EH (cell line): Measurements from ENCODE around the gene BUB1.
A peak's percentile ranks its signal among the peaks of the same experiment; 100 is the strongest.
"Not testable (repeated sequence)": the region's sequence is repeated elsewhere in the genome, so short reads cannot be mapped to it uniquely, and the experiment has no call there.

Experiments used
- DNase-seq: peaks from one replicate; pipeline ENCODE4 v3.0.0-alpha.2; 2015; ENCODE audit warnings: low read depth

The BUB1 gene

DNA sequence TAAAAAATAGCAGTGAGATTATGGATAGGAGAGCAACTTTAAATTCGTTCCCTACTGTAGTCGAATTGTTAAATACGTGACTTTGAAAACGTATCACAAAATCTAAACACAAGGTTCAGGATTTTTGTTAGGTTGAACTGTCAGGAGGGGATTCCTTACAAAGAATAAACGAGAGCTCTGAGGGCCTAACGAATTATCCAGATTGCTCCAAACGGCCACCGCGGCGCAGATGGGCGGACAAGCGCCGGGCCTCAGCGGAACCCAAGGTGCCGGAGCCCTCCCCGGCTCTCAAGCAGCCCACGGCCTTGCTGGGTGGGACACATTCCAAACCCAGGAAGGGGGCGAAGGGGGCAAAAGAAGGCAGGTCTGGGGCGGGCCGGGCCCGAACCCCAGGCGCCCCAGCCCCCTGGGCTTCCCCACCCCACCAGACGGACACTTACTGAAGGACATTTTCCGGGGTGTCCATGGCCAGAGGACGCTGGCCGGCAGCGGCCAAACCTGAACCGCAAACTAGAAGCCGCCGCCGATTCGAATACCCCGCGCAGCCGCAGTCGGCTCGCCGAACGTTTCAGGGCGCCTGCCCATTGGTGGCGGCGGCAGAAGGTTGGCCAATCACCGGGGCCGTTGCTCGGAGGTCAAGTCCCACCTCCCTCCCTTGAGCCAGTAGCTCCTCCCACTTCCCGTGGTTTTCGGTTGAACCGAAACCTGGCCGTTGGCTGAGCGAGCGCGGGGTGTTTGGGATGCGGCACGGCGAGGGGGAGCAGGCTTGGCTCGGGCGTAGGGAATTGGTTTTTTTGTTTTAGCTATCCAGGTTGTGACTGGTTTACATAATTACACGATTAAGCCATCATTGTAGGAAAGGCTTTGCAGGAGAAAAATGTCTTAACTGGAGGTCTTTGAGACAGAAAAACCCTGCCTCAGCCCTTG is at the start of gene BUB1:
TSS of gene BUB1 (minus strand) at position 534 of the 927 bp plus-strand sequence. CDS start at position 466, 68 bp downstream.
- peak; percentile 97 for DNase-seq

- no peak for DNase-seq
Observed at GRCh38 chr2:110726285-110726684, 48.4 kb upstream of the BUB1 start.

- no peak for DNase-seq
Observed at GRCh38 chr2:110725859-110726258, 48.0 kb upstream of the BUB1 start.

DNA sequence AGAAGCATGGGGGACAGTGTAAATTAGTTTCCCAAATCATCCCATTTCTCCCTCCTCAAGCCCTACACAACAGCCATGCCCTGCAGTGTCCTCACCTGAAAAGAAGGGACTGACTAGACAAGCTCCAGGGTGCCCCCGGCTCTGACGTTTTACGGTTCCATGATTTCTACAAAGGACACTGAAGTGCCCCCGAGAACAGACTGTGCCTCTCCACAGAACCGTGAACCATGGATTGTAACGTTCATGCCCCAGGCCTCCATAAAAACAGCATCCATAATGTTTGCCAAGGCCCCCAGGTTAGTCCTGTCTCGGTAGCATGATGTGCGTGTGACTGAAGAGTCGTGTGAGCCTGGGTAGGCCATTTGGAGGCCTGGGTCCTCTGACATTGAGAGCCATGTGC is 47.5 kb upstream of the BUB1 start:
- no peak for DNase-seq

- no peak for DNase-seq
Observed at GRCh38 chr2:110724820-110725219, 47.0 kb upstream of the BUB1 start.

DNA sequence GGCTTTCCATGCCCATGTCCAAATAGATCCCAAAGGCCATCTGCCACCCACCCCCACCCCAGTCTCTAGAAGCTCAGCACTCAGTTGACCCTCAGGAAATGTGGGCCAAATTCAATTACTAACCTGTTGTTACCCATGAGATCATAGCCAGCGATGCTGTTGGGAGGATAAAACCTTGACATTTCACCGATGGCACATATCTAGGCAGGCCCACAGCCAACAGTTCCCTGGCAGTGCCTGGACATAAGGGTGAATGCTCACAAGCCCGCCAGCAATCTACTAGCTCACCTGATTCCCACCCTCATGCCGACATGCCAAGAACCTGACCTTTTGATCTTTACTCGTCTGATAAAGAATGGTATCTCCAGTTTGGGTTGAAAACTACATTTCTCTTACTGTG is 42.7 kb upstream of the BUB1 start:
- no peak for DNase-seq

DNA sequence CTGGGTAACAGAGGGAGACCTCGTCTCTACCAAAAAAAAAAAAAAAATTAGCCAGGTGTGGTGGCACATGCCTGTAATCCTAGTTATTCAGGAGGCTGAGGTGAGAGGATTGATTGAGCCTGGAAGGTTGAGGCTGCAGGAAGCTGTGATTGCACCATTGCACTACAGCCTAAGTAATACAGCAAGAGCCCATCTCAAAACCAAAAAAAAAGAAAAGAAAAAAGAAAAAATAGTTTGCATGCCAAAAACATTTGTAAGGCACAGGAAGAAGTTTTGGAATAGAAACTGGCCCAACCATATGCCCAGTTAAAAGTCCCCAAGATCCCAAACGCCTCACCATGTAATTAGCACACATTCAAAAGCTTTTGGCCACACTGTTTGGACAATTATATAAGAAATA is 41.1 kb upstream of the BUB1 start:
- no peak for DNase-seq

DNA sequence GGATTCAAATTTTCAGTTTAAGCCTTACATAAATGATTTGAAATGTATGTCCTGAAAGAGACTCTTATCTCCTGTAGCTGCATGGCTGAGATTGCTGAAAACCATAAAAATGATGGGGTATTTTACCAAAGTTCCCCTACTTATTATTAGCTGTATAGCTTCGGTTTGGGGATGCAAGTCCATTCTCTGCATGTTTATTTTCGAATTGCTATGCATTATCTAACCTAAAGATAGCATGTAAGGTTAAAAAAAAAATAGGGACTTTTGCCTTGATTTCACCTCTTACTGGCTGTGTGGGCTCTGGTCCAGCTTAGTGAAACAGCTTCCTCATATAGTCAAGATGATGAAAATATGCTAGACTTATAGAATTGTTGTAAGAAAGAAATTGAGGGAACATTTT is 40.5 kb upstream of the BUB1 start:
- DNase-seq, result no peak

DNA sequence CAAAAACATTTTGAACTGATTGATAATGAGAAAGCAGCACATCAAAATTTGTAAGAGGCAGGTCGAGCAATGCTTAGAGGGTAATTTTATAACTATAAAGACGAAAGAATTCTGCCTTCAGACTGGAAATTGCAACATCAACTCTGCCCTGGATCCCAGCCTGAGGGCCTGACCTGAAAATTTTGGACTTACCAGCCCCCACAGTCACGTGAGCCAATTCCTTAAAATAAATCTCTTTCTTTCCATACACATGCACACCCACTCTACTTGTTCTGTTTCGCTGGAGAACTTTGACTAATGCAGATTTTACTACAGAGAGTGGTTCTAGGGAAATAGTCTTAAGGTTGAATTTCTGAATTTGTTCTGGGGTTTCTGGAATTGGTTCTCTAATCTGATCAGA is 39.9 kb upstream of the BUB1 start:
- no peak for DNase-seq

GRCh38 chr2:110716959-110717645 is 39.2 kb upstream of the BUB1 start:
- no peak for DNase-seq

GRCh38 chr2:110714452-110715224 is 36.8 kb upstream of the BUB1 start:
- no peak for DNase-seq

DNA sequence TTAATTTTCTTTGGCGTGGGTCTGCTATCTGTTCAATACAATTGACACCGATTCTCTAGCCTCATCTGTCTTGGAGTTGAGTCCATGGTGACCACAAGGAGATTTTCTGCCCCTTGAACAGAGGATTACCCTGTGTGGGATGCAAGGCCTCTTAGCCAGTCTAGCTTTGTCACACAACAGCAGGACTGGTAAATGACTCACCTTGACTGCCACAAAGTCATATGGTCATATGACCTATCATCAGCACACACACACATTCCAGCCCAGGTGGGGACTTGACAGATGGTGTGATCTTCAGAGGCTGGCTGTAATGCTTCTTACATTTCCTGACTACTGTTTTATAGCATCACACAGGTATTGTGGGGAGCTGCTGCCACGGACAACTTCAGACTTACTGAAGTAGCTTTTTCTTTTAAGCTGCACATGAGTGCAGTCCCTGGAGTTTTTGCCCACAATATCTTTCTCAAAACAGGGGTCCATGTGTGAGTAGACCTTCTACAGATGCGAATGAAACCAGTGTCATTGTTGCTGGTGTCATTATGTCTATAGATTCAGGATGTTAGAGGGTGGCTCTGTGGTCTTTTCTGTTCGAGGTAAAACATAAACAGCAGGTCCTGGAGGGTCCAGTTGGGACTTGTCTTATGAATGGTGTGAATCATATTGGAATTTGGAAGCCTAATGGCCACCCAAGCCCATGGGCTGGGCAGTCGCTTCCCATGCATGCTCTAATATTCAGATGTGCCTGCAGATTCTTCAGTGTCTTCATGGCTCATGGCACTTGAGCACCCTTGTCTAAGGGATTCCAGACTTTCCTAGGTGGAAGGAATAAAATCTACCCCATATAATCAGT is 35.9 kb upstream of the BUB1 start:
- no peak for DNase-seq

DNA sequence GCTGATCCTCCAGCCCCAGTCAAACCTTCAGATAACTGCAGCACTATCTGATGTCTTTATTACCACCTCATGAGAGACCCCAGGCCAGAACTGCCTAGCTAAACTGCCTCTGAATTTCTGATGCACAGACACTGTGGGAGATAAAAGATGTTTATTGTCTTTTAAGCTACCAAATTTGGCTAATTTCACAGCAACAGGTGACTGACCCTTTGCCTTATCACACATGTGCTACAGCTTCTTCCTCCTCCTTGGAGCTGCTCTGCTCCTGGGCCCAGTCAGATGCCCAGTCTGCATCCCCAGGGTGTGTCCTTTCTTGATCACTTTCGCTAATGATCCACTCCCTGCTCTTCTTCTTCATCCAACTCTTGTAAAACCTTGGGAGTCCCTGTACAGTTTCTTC is 34.9 kb upstream of the BUB1 start:
- DNase-seq, result no peak

DNA sequence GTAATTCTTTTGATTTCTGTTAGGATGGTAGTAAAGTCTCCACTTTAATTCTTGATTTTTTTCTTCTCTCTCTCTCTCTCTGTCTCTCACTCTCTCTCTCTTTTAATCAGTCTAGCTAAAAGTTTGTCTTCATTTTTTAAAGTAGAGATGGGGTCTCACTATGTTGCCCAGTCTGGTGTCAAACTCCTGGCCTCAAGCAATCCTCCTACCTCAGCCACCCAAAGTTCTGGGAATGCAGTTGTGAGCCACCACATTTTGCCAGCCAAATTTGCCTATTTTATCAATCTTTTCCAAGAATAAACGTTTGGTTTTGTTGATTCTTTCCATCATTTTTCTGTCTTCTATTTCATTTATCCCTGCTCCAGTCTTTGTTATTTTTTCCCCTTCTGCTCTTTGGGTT is 30.6 kb upstream of the BUB1 start:
- no peak for DNase-seq

DNA sequence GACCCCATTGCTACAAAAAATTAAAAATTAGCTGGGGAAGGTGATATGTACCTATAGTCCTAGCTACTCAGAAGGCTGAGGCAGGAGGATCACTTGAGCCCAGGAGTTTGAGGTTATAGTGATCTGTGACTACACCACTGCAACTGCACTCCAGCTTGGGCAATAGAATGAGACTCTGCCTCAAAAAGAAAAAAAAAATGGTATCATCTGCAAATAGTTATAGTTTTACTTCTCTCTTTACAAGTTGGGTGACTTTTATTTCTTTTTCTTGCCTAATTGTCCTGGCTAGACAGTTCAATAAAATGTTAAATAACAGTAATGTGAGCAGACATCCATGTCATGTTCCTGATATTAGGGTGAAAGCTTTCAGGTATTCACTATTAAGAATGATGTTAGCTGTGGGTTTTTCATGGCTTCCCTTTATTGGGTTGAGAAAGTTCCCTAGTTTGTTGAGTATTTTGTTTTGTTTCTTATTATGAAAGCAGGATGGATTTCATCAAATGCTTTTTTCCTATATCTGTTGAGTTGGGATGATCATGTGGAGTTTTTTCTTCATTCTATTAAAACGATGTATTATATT is 29.6 kb upstream of the BUB1 start:
- no peak for DNase-seq

- DNase-seq, result no peak
Observed at GRCh38 chr2:110702514-110703380, 24.9 kb upstream of the BUB1 start.

DNA sequence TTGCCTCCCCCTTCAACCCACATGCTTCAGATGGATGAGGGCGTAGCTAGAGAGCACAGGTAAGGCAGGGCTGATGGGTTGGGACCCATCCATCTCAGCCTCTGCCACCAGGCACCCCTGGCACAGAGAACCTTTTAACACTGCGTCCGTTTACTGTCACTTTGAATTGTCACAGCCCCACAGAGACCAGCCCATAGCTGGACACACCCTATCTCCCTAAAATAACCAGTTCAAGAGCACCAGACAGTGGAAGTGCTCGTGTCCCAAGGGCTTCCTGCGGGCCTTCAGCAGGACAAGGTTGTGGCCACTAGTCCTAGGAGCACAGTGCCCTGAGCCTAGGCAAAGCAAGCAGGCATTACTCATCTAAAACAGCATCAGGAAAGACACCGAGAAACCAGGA is 20.4 kb upstream of the BUB1 start:
- DNase-seq, result not testable (repeated sequence)

GRCh38 chr2:110695146-110695898 is 17.5 kb upstream of the BUB1 start:
- DNase-seq, result not testable (repeated sequence)

GRCh38 chr2:110691612-110692258 is 13.9 kb upstream of the BUB1 start:
- DNase-seq, result no peak
